ENCODE results near the gene MYOF.

The MYOF gene

GRCh38 chr10:93482145-93482834, at the start of gene MYOF:
Gene MYOF (minus strand): TSS chr10:93482334. CDS start chr10:93482194, 140 bp downstream.
- peak; percentile 87 for DNase-seq

- no peak for DNase-seq
Observed at GRCh38 chr10:93518531-93518930, 36.4 kb upstream of the MYOF start.

- DNase-seq: peak; percentile 65
Observed at GRCh38 chr10:93516006-93516380, 33.9 kb upstream of the MYOF start.

GRCh38 chr10:93515071-93516005, 33.2 kb upstream of the MYOF start:
- peak; percentile 82 for DNase-seq

- DNase-seq: no peak
Observed at GRCh38 chr10:93514521-93514920, 32.4 kb upstream of the MYOF start.

GRCh38 chr10:93513091-93513490, 31.0 kb upstream of the MYOF start:
- no peak for DNase-seq

GRCh38 chr10:93512565-93512964, 30.4 kb upstream of the MYOF start:
- DNase-seq: no peak

- DNase-seq: no peak
Observed at GRCh38 chr10:93509816-93510215, 27.7 kb upstream of the MYOF start.

- DNase-seq: no peak
Observed at GRCh38 chr10:93505075-93505474, 22.9 kb upstream of the MYOF start.

GRCh38 chr10:93503075-93503474, 20.9 kb upstream of the MYOF start:
- no peak for DNase-seq

GRCh38 chr10:93501650-93502049, 19.5 kb upstream of the MYOF start:
- DNase-seq: no peak

GRCh38 chr10:93498166-93498565, 16.0 kb upstream of the MYOF start:
- DNase-seq: no peak

GRCh38 chr10:93496322-93497041, 14.3 kb upstream of the MYOF start, which contains the start of gene CEP55:
Gene CEP55 (plus strand): TSS chr10:93496612. CDS start chr10:93500052, 3,440 bp downstream.
- peak; percentile 88 for DNase-seq

GRCh38 chr10:93495654-93496321, 13.7 kb upstream of the MYOF start:
- no peak for DNase-seq

GRCh38 chr10:93494494-93494893, 12.4 kb upstream of the MYOF start:
- DNase-seq: no peak

- DNase-seq: no peak
Observed at GRCh38 chr10:93493162-93493561, 11.0 kb upstream of the MYOF start.

GRCh38 chr10:93491602-93492121, 9.5 kb upstream of the MYOF start:
- DNase-seq: no peak

GRCh38 chr10:93488956-93489528, 6.9 kb upstream of the MYOF start:
- no peak for DNase-seq

GRCh38 chr10:93485690-93486089, 3.6 kb upstream of the MYOF start:
- DNase-seq: no peak

GRCh38 chr10:93481637-93482144, 443 bp downstream of the MYOF start:
- DNase-seq: no peak

- DNase-seq: no peak
Observed at GRCh38 chr10:93478873-93479272, 3.3 kb downstream of the MYOF start.

- no peak for DNase-seq
Observed at GRCh38 chr10:93476756-93477155, 5.4 kb downstream of the MYOF start.
